Transverse colon (tissue), 4 donors: ENCODE results near the gene ARL8B. TPM values are rescaled to one million over a fixed set of nuclear protein-coding genes. Genes with fewer than 3 reads are reported as not detected.

Experiments
- DNase-seq: peaks from one replicate; pipeline ENCODE4 v3.0.0-alpha.2; 2019
- H3K27ac ChIP-seq, 4 donors: fragments of 200-600 bp; sonication (generic); 2 replicates each; pipeline ENCODE4 v1.5.1; 2016 to 2018; ENCODE audit warnings: inconsistent platforms in 4 of 4
- H3K27me3 ChIP-seq: fragments of 200-600 bp; sonication (generic); 2 replicates; pipeline ENCODE4 v1.5.1; 2017; ENCODE audit warnings: inconsistent platforms
- H3K36me3 ChIP-seq, 4 donors: fragments of 200-600 bp; sonication (generic); 2 replicates each; pipeline ENCODE4 v1.5.1; 2017 to 2019; ENCODE audit warnings: inconsistent platforms in 4 of 4
- H3K4me1 ChIP-seq, 4 donors: fragments of 200-600 bp; sonication (generic); 2 replicates each; pipeline ENCODE4 v1.5.1; 2017 to 2020; ENCODE audit warnings: inconsistent platforms in 4 of 4
- H3K4me3 ChIP-seq, 4 donors: fragments of 200-600 bp; sonication (generic); 1 replicate in 1 of 4; 2 replicates in 3 of 4; pipeline versions ENCODE4 v1.5.1 to v1.6.1; 2017 to 2019; ENCODE audit warnings: inconsistent platforms in 4 of 4
- H3K9me3 ChIP-seq, 2 donors: fragments of 200-600 bp; sonication (generic); 2 replicates each; pipeline ENCODE4 v1.5.1; 2017 to 2019; ENCODE audit warnings: inconsistent platforms in 2 of 2
- CTCF ChIP-seq, 5 experiments: fragments of 200-600 bp in 3 of 5; fragments of 450-650 bp in 2 of 5; sonication (generic) in 3 of 5; IDR thresholded peaks; 1 replicate in 2 of 5; 2 replicates in 3 of 5; pipeline ENCODE4 v1.5.1; 2016 to 2017; ENCODE audit warnings: antibody characterized with exemption in 5 of 5, inconsistent platforms in 3 of 5, mild to moderate bottlenecking in 2 of 5, moderate library complexity in 1 of 5
- EP300 ChIP-seq: sonication (generic); formaldehyde crosslinking; IDR thresholded peaks from one replicate; pipeline ENCODE4 v1.6.1; 2017; ENCODE audit warnings: antibody characterized with exemption, low read depth
- POLR2A ChIP-seq: fragments of 450-650 bp; IDR thresholded peaks from one replicate; pipeline ENCODE4 v1.6.1; 2016; ENCODE audit warnings: antibody characterized with exemption, mild to moderate bottlenecking, moderate library complexity
- POLR2AphosphoS5 ChIP-seq, 3 donors: sonication (generic); formaldehyde crosslinking; IDR thresholded peaks; one replicate each; pipeline ENCODE4 v1.6.1; 2016; ENCODE audit warnings: antibody characterized with exemption in 3 of 3
- WGBS, 2 donors: methylation state at CpG; one replicate each; pipeline ENCODE4 v1.1.5; 2018; ENCODE audit warnings: low coverage in 1 of 2; 5-methylcytosine and 5-hydroxymethylcytosine counted together
- in situ Hi-C, 4 donors: fragments of 200-750 bp; cut with MboI; loops; one replicate each; pipeline versions ENCODE4 v1.15.0 to v1.15.1; 2017; ENCODE audit warnings: low sequenced_read_pairs in 3 of 4, low pct_ligation_motif_present in 1 of 4, low pct_unique_long_range_greater_than_20kb in 1 of 4
- intact Hi-C: fragments of 100-400 bp; cut with DNase I; formaldehyde crosslinking; loops from one replicate; pipeline ENCODE4 v1.15.1; 2023; ENCODE audit warnings: low total_unique reads
- total RNA-seq, 4 donors: library from RNA; depleted of rRNA; stranded (reverse); fragments of >200 nt; gene quantifications; one replicate each; pipeline ENCODE4 v1.1.0, GENCODE V29; 2016

ARL8B gene
- total RNA-seq, 4 donors from 2014 or later, result 13.1 to 47.2 (median 31.9) TPM

DNA sequence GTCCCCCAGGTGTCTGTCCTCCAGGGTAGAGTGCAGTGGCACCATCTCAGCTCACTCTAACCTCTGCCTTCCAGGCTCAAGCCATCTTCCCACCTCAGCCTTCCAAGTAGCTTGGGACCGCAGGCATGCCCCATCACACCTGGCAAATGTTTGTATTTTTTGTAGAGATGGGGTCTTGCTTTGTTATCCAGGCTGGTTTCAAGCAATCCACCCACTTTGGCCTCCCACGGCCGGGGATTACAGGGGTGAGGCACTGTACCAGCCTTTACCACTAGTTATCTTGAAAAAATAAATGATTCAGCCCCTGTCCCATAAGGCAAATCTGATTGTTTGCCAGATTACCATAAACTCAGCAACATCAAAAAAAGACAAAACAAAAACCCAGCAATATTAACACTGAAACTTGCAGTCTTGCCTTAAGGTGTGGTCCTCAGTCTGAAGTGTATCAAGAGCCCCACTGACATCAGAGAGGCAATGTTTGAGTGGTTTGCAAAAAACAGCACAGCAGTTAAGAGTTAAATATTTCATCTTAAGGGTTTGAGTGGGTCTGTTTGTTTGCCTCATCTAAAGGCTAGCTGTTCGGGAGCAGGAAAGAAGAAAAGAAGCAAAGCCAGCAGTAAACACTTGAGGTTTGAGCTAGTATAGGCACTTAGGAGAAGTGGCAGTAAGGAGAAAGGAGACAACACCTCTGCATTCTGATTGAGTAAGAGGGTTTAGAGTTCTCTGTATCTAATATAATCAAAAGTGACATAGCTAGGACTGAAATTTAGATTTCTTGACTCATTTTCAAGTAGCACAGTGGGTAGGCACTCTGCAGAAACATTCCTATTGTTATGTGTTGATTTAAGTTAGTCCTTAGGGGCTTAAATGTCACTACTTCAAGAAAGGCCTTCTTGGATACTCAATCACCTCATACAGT, 39.1 kb downstream of the ARL8B start:
- H3K4me1 ChIP-seq, result peaks cover 0 to 11% (median 3%) of the 10 kb centered on the region in 4 donors
- H3K27me3 ChIP-seq, result no peaks in the 10 kb centered on the region
- H3K36me3 ChIP-seq, result no peaks in the 10 kb centered on the region
- no peaks in the 10 kb centered on the region for H3K9me3 ChIP-seq
- in situ Hi-C loops, result no loop called here
- DNase-seq, result no peak
- intact Hi-C loops, result no loop called here
- TF ChIP-seq POLR2AphosphoS5 (IDR thresholded peaks at IDR 0.05), result no peak
- TF ChIP-seq CTCF (IDR thresholded peaks at IDR 0.05), result no peak
- TF ChIP-seq EP300, result no peak
- TF ChIP-seq POLR2A, result no peak
- no peak overlapping the region for H3K4me3 ChIP-seq
- WGBS, 2 donors, result 31 to 77% methylated on average over 1 to 4 of the region's 4 CpGs
- H3K27ac ChIP-seq, result no peak overlapping the region

DNA sequence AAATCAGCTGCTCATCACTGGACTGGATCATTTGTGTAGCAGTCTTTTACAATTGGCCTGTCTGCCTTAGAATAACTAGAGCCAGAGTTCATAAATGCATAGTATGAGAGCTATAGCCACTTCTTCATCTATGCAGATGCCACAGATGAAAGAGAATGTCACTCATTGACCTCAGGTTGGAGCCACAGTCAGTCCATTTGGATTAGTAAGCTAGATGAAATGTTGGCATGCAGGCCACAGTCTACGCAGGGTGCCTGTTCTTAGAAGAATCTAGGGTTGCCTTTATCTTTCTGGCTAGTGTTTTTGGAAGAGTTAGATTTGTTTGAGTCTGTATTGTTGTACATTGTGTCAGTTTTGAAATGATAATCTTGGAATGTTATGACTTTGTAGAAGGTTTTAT, 40.0 kb downstream of the ARL8B start:
- Histone ChIP-seq H3K36me3 (no peaks in the 10 kb centered on the region), H3K9me3 (no peaks in the 10 kb centered on the region), H3K27me3 (no peaks in the 10 kb centered on the region), H3K4me1 (peaks cover 0 to 17% (median 5%) of the 10 kb centered on the region in 4 donors), H3K27ac (no peak overlapping the region), H3K4me3 (no peak overlapping the region)
- in situ Hi-C loops (no loop called here), intact Hi-C loops (no loop called here)
- WGBS, 2 donors, result 79 to 92% methylated on average over 1 of the region's 1 CpG
- no peak for TF ChIP-seq EP300
- TF ChIP-seq POLR2AphosphoS5 (IDR thresholded peaks at IDR 0.05), result no peak
- no peak for TF ChIP-seq POLR2A
- no peak for TF ChIP-seq CTCF (IDR thresholded peaks at IDR 0.05)
- no peak for DNase-seq

DNA sequence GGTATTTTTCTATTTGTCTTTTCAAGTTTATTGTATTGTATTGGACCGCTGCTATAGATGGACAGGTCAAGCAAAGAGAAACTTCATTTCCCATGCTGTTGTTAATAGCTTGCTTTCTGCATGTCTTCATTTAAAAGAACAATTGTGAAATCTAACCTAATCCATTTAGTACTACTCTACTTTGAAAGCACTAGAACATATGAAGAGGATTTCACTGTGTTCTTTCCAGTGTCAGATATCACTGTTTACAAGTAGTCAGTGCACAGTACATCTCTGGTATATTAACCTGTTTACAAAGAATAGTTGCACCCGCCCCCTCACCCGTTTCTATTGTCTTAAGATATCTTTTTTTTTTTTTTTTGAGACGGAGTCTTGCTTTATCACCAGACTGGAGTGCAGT, 43.6 kb downstream of the ARL8B start:
- no peaks in the 10 kb centered on the region for H3K27me3 ChIP-seq
- H3K36me3 ChIP-seq, result no peaks in the 10 kb centered on the region
- intact Hi-C loops, result no loop called here
- 86 to 98% methylated on average over 2 to 4 of the region's 4 CpGs for WGBS, 2 donors
- no peaks in the 10 kb centered on the region for H3K9me3 ChIP-seq
- peaks cover 0 to 25% (median 9%) of the 10 kb centered on the region in 4 donors for H3K4me1 ChIP-seq
- TF ChIP-seq CTCF (IDR thresholded peaks at IDR 0.05), result no peak
- no peak for TF ChIP-seq EP300
- no peak for TF ChIP-seq POLR2A
- no peak for TF ChIP-seq POLR2AphosphoS5 (IDR thresholded peaks at IDR 0.05)
- in situ Hi-C loops, result no loop called here
- no peak for DNase-seq
- H3K27ac ChIP-seq, result no peak overlapping the region
- H3K4me3 ChIP-seq, result no peak overlapping the region

GRCh38 chr3:5166846-5167245, 44.8 kb downstream of the ARL8B start:
- H3K27me3 ChIP-seq, result no peaks in the 10 kb centered on the region
- intact Hi-C loops, result no loop called here
- no peak for DNase-seq
- no peak overlapping the region for H3K4me3 ChIP-seq
- 50 to 53% methylated on average over 2 of the region's 2 CpGs for WGBS, 2 donors
- peaks cover 0 to 18% (median 6%) of the 10 kb centered on the region in 4 donors for H3K4me1 ChIP-seq
- H3K36me3 ChIP-seq, result peaks cover 0 to 8% (median 4%) of the 10 kb centered on the region in 4 donors
- in situ Hi-C loops, result no loop called here
- no peaks in the 10 kb centered on the region for H3K9me3 ChIP-seq
- no peak for TF ChIP-seq POLR2AphosphoS5 (IDR thresholded peaks at IDR 0.05)
- no peak for TF ChIP-seq POLR2A
- no peak for TF ChIP-seq CTCF (IDR thresholded peaks at IDR 0.05)
- H3K27ac ChIP-seq, result no peak overlapping the region
